PC-3 (cell line): ENCODE results near the gene AP4S1.

Experiments
- CTCF ChIP-seq: fragments of 300-600 bp; sonication (generic); conservative IDR thresholded peaks from 2 replicates; pipeline ENCODE4 v1.5.1; 2017; ENCODE audit warnings: antibody characterized with exemption, low read depth, mild to moderate bottlenecking, low read length
- EZH2 ChIP-seq: fragments of 300-600 bp; sonication (generic); IDR thresholded peaks from one replicate; pipeline ENCODE4 v1.6.1; 2017; ENCODE audit warnings: antibody characterized with exemption, mild to moderate bottlenecking, low read length; ENCODE audit not compliant: unreplicated experiment
- EZH2phosphoT487 ChIP-seq: fragments of 300-600 bp; sonication (generic); IDR thresholded peaks from 2 replicates; pipeline ENCODE4 v1.6.1; 2018; ENCODE audit warnings: mild to moderate bottlenecking, antibody characterized with exemption, low read length, borderline replicate concordance

GRCh38 chr14:31078766-31079165 lies 53.3 kb downstream of the AP4S1 start:
- no peak for TF ChIP-seq CTCF
- no peak for TF ChIP-seq EZH2
- TF ChIP-seq EZH2phosphoT487 = no peak
